Activated T-cell treated with anti-CD3 and anti-CD28 coated beads for 1 hour (primary cell): ENCODE results near the gene RAB40C.

Experiments
- DNase-seq: peaks from one replicate; pipeline ENCODE4 v3.0.0-alpha.2; 2020; ENCODE audit warnings: low read depth

The RAB40C gene

GRCh38 chr16:617855-618254, 28.0 kb downstream of the RAB40C start:
- no peak for DNase-seq

GRCh38 chr16:619476-620100, 29.7 kb downstream of the RAB40C start:
- DNase-seq = no peak

- no peak for DNase-seq
Measured at GRCh38 chr16:620700-621525, 31.0 kb downstream of the RAB40C start.

GRCh38 chr16:621526-622105, 31.8 kb downstream of the RAB40C start:
- no peak for DNase-seq

GRCh38 chr16:622920-623280, 33.0 kb downstream of the RAB40C start:
- DNase-seq = no peak

- DNase-seq = no peak
Measured at GRCh38 chr16:624526-625070, 34.7 kb downstream of the RAB40C start.

GRCh38 chr16:625117-625976, 35.5 kb downstream of the RAB40C start:
- DNase-seq = no peak

- no peak for DNase-seq
Measured at GRCh38 chr16:625977-626765, 36.3 kb downstream of the RAB40C start.

- DNase-seq = no peak
Measured at GRCh38 chr16:626787-627453, 37.1 kb downstream of the RAB40C start.

GRCh38 chr16:627454-628239, 37.8 kb downstream of the RAB40C start:
- DNase-seq = no peak

GRCh38 chr16:628321-629061, 38.6 kb downstream of the RAB40C start:
- no peak for DNase-seq

GRCh38 chr16:629185-629832, 39.4 kb downstream of the RAB40C start:
- DNase-seq = no peak

- DNase-seq = no peak
Measured at GRCh38 chr16:629833-630248, 40.0 kb downstream of the RAB40C start.

- DNase-seq = no peak
Measured at GRCh38 chr16:630249-630814, 40.5 kb downstream of the RAB40C start.

- no peak for DNase-seq
Measured at GRCh38 chr16:630815-631405, 41.0 kb downstream of the RAB40C start, which contains the start of gene WFIKKN1. WFIKKN1 (plus strand) TSS chr16:630985; CDS start chr16:631254, 269 bp downstream.

- DNase-seq = no peak
Measured at GRCh38 chr16:631808-632358, 42.0 kb downstream of the RAB40C start.
